DND-41 (cell line): ENCODE results near the gene ERO1A.

Experiments
- EZH2 ChIP-seq: IDR thresholded peaks from 3 replicates; pipeline ENCODE4 v1.6.1; 2012; ENCODE audit warnings: borderline replicate concordance, low read depth, mild to moderate bottlenecking, moderate library complexity, low read length, inconsistent platforms; ENCODE audit not compliant: severe bottlenecking
- TF ChIP-seq, protein P1 (sequence below): IDR thresholded peaks from 2 replicates; pipeline ENCODE4 v1.5.1; 2012; ENCODE audit warnings: borderline replicate concordance, low read length, moderate library complexity, mild to moderate bottlenecking; ENCODE audit not compliant: poor library complexity, severe bottlenecking; ENCODE audit errors: extremely low read depth

DNA sequence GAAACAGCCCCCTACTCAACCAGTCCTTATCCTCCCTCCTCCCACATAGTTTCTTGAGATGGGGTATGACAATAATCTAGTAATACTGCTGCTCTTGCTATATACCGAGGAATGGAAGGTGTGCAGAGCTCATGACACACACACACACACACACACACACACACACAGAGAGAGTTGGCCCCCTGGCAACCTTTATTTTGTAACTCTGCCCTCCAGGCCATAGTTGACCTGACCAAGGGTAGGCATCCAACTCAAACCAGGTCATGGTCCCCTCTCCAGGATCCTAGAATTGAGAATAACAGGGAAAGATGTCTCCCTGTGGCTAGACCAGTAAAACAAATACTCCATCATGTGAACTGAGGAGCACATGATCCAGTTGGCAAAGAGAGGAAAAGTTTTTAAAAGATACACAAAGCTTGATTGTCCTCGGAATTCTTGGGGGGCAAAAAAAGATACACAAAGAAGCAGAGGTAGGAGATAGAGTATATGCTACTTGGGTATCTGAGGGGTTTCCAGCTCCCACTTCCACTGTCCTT, 11.3 kb downstream of the ERO1A start:
- TF ChIP-seq, protein P1, sequence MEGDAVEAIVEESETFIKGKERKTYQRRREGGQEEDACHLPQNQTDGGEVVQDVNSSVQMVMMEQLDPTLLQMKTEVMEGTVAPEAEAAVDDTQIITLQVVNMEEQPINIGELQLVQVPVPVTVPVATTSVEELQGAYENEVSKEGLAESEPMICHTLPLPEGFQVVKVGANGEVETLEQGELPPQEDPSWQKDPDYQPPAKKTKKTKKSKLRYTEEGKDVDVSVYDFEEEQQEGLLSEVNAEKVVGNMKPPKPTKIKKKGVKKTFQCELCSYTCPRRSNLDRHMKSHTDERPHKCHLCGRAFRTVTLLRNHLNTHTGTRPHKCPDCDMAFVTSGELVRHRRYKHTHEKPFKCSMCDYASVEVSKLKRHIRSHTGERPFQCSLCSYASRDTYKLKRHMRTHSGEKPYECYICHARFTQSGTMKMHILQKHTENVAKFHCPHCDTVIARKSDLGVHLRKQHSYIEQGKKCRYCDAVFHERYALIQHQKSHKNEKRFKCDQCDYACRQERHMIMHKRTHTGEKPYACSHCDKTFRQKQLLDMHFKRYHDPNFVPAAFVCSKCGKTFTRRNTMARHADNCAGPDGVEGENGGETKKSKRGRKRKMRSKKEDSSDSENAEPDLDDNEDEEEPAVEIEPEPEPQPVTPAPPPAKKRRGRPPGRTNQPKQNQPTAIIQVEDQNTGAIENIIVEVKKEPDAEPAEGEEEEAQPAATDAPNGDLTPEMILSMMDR = no peak
- TF ChIP-seq EZH2 = no peak
